Umbilical cord (tissue), 2 donors: ENCODE results near the gene EFCC1. TPM values are rescaled to one million over a fixed set of nuclear protein-coding genes. Genes with fewer than 3 reads are reported as not detected.
"Not testable (repeated sequence)": the region's sequence is repeated elsewhere in the genome, so short reads cannot be mapped to it uniquely, and the experiment has no call there.

ENCODE experiments used
- DNase-seq: peaks from one replicate; pipeline ENCODE4 v3.0.0-alpha.2; 2015; ENCODE audit warnings: low spot score
- total RNA-seq: library from RNA; depleted of rRNA; stranded (reverse); fragments of >200 nt; gene quantifications from one replicate; pipeline ENCODE4 v1.2.3, GENCODE V29; 2014; ENCODE audit warnings: low replicate concordance; ENCODE audit not compliant: insufficient read depth

The EFCC1 gene
- total RNA-seq, 1 donor from 2014 or later = not detected

DNA sequence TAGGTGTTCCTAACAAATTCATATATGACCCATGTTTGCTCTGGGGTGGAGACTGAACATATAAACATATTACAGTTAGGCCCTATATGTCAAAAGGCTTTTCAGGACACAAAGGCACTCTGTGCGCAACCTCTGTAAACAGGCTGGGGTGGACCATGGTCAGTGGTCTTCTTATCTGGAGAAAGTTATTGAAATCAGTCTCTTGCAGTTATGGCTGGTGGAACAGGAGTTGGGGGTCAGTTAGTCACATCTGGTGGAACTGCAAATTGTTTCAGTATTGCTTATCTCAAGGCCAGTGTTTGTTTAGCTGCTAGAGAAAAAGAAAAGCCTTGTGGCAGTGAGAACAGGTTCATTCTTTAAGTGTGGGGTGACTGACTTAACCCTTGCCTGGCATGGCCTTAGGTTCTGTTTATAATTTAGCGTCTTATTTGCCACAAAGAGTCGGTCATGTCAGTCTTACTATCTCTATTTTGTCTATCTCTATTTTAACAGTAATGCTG lies 53.6 kb downstream of the EFCC1 start:
- DNase-seq = peak; percentile 19

DNA sequence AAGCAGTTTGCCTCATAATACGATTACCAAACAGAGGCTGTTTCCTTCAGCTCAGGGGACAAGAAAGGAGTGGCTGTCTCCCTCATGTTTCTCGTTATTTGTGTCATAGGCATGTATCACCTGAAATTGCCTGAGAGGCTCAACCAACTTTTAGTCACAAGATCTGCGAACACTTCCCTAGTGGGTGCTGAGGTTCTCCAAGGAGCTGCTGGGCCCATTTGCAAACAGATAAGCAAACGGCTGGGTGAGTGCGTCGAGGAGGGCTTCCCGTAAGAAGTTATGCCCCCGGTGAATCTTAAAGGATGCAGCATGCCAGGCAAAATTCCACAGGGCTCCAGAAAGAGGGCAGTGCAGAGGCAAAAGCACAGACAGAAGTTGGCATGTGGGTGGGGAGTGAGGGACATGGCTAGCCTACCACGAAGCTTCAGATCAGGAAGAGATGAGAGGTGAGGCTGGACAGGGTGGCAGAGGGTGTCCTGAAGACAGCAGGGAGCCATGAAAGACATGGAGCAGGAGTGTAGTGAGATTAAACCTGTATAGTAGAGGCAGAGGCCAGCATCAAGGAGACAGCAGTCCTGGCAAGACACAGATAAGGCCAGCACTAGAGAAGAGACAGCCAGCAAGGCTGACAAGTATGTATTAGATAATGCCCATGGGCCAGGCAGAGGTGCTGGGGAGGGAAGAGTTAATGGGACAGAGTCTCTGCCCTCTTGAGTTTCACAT lies 55.5 kb downstream of the EFCC1 start:
- DNase-seq = no peak

DNA sequence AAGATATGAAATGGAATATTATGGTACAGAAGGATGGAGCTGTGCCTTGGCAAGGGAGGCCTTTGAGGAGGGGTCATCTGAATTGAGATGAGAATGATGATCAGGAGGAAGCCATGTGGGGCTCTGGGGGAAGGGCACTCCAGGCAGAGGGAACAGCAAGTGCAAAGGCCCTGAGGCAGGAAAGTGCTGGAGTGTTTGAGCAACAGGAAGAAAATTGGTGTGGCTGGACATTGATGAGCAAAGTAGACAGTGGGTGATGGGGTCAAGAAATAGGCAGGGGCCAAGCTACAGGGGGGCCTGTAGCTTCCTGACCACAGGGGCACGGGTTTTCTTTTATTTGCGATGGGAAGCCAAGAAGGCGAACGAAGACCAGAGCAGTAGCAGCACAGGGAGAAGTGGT lies 56.1 kb downstream of the EFCC1 start:
- DNase-seq = no peak

DNA sequence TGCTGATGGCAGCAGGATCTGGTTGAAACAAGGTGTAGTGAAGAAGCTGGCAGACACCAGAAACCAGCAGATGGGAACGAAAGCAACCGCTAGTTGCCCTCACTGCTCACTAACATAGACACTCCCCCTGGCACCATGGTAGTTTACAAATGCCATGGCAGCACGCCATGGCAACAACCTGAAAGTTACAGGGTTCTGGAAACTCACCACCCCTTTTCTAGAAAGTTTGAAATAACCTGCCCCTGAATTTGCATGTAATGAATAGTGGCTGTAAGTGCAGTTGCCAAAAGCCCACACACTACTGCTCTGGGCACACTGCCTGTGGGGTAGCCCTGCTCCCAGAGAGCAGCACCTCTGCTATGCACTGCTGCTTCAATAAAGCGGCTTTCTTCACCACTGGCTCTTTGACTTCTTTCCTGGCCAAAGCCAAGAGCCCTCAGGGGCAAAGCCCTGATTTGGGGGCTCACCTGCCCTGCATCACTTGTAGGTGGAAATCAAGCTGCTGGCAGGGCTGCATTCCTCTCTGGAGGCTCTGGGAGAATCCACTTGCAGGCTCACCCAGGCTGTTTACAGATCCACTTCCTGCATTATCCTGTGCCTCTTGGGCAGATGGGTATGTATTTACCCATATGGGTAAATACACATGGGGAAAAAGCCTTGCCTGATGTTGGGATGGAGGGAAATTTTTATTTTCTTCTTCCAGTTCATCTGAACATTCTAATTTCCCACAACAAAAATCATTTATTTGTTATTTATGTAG lies 57.5 kb downstream of the EFCC1 start:
- DNase-seq = no peak

DNA sequence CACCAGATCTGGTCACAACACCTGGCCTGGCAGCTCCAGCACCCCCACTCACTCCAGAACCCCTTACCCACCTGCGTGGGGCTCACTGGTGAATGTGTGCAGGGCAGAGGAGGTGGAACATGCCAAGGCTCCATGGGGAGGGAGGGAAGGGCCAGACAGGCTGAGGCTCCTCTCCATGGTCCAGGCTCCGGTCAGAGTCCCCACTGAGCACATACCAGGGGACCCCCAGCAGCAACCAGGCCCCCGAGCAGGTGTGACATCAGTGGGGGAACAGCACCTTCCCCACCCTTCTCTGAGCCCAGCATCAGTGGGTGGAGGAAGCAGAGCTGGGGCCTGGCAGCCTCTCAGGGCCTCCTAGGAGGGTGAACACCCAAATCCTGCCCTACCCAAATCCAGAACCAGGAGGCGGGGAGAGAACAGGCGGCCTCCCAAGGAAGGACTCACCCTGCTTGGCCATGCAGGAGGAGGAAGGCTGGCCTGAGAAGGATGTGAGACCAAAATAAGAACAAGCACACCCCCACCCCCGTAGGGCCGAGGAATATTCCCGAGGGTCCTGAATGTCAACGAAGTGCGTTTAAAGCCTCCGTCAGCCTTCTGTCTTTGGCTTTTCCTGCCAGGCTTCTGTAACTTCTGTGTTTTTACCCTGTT lies 58.3 kb downstream of the EFCC1 start:
- DNase-seq = no peak

DNA sequence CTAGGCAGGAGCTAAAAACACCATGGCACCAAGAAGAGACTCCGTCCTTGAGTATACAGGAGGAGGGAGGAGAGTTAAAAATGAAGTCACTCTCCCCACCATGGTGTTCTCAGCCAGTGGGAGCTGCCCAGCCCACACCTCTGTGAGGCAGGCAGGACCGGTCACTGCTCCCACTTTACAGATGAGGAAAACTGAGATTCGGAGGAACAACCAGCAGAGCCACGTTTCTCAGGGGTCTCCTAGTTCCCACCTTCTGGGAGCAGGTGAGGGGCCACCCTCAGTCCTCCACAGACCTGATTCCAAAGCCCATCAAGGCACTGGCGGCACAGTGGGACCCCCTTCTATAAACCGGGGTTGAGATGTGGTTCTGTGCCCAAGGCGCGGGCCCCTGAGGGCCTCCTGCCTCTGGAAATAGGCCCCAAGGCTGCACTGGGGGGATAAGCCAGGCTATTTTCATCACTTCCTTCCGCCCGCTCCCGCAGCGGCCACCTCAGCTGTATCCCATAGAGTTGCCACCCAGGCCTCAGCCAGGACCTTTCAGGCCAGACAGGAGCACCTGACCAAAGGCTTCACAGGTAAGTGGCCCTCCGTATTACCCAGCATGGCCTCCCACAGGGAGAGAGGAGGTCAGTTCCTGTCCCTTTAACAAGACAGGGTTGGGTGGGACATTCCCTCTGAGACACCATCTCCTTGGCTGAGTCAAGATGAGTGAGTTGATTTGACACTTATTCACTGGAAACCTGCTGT lies 59.3 kb downstream of the EFCC1 start, which contains the start of gene GP9:
Gene GP9, plus strand, starts transcription at position 504 of the 747 bp plus-strand sequence. CDS start 961 bp downstream, outside the sequence.
- DNase-seq = no peak

DNA sequence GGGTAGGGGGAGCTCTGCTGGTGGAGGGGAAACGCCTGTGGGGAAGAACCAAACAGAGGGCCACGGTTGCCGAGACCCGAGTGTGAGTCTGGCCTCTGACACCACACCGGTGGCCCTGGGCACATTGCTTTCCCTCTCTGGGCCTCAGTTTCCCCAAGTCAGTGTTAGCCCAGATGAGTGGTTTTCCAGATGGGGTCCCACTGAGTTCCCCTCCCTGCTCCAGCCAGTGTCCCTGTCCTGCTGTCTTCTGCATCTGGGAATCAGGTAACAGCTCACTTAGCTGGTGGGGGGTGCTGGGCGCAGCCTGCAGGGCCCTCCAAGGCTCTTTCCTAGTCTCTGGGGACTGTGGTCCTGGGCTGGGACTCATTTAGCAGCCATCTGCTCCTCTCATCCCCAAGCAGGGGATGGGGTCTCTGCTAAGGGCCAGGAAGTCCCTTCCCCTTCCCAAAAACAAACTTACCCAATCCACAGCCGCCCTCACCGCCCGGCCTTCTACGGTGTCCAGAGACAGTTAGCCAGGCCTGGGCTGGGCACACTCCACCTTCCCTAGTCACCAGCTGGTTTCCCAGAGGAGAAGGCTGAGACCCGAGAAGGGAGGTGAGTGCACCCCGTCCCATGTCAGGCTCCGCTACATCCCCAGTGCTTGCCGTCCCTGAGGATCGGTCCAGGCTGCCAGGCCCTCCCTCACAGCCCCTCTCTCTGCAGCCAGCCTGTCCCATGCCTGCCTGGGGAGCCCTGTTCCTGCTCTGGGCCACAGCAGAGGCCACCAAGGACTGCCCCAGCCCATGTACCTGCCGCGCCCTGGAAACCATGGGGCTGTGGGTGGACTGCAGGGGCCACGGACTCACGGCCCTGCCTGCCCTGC lies 60.2 kb downstream of the EFCC1 start:
- no peak for DNase-seq

DNA sequence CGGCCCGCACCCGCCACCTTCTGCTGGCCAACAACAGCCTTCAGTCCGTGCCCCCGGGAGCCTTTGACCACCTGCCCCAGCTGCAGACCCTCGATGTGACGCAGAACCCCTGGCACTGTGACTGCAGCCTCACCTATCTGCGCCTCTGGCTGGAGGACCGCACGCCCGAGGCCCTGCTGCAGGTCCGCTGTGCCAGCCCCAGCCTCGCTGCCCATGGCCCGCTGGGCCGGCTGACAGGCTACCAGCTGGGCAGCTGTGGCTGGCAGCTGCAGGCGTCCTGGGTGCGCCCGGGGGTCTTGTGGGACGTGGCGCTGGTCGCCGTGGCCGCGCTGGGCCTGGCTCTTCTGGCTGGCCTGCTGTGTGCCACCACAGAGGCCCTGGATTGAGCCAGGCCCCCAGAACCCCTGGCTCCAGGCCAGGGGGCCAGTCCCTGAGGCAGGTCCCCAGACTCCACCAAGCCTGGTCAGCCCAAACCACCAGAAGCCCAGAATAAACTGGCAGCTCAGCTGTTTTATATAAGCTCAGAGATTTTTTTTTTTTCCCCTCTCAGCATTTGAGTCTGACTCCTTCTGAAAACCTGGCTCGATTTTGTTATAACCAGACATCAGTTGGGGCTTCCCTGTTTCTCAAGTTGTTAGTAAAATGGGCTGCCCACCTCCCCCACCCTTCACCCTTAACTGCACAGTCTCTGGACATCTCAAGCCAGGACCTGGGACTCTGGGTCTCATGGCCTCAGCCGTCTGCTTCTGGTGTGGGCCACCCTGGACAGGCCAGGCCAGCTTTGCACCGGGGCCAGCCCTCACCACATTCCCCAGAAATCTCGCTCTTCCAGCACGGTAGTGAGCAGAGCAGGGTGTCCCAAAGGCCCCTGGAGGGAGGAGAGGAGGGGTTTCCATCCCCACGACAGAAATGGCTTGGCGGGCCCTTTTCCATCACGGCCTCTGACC lies 61.1 kb downstream of the EFCC1 start:
- no peak for DNase-seq

DNA sequence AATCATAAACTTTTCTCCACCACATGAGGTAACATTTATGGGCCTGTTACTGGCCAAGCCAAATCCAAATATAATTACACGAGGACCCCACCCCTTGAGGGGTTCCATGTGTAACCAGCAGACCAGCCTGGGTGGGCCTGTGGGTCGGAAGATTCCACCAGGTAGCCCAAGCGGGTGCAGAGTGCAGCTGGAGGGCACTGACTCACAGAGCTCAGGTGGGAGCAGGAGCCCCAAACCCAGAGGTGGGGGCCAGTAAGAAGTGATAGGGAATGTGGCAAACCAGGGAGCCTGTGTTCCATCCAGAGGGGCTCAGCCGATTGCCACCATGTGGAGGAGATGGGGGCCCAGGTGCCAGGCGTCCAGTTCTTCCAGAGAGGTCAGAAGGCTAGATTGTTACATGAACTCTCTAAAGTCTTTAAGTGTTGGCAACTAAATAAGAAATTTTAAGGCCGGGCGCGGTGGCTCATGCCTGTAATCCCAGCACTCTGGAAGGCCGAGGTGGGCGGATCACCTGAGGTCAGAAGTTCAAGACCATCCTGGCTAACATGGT lies 62.1 kb downstream of the EFCC1 start:
- no peak for DNase-seq

DNA sequence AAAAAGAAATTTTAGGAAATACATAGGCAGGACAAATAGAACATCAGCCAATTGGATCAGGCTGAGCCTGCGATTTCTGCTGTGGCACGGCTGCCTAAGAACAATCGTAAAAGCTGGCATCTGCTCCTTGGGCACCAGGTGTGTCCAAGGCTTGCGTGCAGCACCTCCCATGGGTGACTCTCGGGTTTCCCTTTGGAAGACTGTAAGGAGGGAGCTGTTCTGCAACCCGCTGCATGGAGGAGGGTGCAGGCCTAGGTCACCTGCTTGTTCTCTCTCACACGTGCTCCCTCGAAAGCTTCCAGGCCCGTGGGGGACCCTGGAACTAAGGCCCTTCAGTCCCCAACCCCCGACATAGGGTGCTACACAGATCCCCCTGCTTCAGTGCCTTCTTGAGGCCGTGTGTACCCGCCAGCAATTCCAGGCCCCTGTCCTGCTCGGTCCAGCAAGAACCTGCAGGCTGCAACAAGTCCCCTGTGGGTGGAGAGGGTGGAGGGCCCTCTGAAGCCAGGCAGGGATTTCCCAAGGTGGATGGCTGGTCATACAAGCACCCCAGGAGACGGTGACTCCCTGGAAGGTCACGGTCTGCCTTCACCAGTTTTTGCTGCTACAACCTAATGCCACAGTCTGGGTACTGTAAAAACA lies 62.9 kb downstream of the EFCC1 start:
- no peak for DNase-seq

DNA sequence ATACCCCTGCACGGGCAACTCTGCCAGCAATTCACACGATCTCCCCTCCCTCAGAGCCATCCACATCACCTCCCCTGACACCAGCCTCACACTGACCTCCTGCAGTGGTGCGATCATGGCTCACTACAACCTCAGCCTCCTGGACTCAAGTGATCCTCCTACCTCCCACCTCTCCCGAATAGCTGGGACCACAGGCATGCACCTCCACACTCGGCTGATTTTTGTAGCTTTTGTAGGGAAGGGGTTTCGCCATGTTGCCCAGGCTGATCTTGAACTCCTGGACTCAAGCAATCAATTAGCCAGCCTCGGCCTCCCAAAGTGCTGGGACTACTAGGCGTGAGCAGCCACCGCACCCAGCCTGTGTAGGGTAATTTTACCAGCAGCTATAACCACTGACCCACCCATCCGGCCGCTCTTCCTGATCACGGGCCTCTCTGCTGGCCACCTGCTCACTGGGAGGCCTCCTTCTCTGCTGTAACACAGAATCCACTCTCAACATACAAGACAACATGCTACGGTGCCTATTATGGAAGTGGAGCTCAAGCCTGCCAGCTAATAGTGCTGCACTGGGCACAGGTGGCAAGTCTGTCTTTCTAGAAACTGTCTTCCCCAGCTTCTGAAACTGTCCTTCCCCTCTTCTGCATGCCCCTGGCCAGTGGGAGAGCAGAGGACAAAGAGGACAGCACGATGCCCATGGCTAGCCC lies 64.1 kb downstream of the EFCC1 start:
- DNase-seq = no peak

DNA sequence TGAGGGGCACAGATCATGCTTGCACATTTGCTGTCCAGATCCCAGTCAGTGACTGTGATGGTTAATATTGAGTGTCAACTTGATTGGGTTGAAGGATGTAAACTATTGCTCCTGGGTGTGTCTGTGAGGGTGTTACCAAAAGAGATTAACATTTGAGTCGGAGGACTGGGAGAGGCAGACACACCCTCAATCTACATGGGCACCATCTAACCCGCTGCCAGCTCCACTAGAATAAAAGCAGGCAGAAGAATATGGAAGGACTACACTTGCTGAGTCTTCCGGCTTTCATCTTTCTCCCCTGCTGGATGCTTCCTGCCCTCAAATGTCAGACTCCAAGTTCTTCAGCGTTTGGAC lies 64.6 kb downstream of the EFCC1 start:
- no peak for DNase-seq

DNA sequence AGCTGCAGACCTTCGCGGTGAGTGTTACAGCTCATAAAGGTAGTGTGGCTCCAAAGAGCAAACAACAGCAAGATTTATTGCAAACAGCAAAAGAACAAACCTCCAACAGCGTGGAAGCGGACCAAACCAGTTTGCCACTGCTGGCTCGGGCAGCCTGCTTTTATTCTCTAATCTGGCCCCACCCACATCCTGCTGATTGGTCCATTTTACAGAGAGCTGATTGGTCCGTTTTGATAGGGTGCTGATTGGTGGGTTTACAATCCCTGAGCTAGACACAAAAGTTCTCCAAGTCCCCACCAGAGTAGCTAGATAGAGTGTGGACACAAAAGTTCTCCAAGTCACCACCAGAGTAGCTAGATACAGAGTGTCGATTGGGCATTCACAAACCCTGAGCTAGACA lies 66.6 kb downstream of the EFCC1 start:
- DNase-seq = not testable (repeated sequence)

DNA sequence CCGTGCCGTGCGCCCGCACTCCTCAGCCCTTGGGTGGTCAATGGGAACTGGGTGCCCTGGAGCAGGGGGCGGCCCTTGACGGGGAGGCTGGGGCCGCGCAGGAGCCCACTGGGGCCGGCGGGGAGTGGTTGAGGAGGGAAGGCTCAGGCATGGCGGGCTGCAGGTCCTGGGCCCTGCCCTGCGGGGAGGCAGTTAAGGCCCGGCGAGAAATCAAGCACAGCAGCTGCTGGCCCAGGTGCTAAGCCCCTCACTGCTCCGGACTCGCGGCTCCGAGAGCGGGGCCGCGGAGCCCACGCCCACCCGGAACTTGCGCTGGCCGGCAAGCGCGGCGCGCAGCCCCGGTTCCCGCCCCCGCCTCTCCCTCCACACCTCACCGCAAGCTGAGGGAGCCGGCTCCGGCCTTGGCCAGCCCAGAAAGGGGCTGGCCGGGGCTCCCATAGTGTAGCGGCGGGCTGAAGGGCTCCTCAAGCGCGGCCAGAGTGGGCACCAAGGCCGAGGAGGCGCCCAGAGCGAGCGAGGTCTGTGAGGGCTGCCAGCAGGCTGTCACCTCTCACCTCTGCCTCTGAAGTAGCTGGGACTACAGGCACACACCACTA lies 67.3 kb downstream of the EFCC1 start:
- no peak for DNase-seq

DNA sequence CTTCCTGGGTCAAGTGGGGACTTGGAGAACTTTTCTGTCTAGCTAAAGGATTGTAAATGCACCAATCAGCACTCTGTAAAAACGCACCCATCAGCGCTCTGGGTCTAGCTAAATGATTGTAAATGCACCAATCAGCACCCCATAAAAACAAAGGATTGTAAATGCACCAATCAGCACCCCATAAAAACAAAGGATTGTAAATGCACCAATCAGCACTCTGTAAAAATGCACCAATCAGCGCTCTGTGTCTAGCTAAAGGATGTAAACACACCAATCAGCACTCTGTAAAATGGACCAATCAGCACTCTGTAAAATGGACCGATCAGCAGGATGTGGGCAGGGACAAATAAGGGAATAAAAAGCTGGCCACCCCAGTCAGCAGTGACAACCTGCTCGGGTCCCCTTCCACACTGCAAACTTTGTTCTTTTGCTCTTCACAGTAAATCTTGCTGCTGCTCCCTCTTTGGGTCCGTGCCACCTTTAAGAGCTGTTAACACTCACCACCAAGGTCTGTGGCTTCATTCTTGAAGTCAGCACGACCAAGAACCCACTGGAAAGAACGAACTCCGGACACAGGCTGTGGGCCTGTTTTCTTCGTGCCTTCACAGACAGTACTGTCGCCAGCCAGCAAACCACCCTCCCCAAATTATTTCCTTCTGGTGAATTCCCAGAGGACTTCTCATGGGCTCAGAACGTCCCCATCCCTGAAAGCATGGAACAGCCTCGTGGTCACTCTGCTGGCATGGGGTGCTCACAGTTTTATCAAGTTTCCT lies 68.4 kb downstream of the EFCC1 start:
- DNase-seq = not testable (repeated sequence)

DNA sequence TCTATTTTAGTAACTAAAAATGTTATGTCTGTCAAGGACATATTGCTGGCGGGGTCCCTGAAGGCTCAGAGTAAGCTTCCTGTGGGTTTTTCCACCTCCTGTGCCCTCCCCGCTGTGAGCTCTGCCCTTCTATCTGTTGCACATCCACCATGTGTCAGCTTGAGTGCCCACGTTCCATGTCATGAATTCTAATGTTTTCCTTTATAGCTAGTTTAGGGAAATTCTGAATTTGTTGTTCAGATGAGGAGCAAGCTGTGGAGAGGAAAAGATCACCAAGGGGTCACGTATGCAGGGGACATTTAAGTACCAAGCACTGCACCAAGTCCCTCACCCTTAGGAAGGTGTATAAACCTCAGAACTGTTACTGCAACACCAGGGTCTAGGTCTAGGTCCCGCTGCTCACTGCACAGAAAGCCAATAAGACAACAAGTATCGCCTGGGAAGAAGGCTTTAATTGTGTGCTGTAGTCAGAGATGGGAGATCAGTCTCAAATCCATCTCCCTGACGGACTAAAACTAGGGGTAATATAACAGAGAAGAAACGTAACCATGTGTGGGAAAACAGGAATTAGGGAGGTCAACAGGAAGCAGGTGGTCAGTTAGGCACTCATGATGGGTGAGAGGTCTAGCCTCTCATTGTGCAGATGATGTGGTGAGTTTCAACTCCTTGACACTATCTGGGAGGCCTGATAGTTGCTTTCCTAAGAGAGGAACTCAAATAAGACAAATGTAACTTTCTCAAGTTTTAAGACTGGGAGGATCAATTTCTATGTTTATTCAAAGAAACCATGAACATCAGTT lies 69.2 kb downstream of the EFCC1 start:
- no peak for DNase-seq
